ENCODE results near the gene NR0B2.

NR0B2 gene

DNA sequence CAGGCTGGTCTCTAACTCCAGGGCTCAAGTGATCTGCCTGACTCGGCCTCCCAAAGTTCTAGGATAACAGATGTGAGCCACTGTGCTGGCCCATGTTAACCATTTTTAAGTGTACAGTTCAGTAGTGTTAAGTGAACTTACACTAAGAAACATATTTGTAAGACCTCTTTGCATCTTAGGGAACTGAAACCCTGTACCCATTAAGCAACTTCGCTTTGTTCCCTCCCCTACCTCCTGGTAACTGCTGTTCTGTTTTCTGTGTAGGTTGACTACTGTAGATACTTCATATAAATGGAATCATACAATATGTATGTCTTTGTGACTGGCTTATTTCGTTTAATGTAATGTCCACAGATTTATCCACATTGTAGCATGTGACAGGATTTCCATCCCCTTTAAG, 18.8 kb upstream of the NR0B2 start:
- DNase-seq, result no peak

DNA sequence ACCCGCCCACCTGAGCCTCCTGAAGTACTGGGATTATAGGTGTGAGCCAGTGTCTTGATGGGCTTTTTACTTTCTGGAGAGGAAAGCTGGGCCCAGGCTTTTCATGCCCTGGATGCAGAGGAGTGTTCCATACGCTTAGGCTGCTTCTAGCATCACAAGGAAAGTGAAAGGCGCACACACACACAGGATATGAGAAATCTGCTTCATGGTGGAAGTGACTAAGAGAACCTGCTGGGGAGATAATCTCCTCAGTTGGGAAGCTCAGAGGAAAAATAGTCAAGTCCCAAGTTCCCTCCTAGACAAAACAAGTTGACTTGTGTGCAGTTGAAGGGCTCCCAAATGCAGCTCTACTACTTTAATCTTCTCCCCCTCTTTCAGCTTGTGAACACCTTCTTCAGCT, 9.9 kb upstream of the NR0B2 start:
- DNase-seq, result no peak

DNA sequence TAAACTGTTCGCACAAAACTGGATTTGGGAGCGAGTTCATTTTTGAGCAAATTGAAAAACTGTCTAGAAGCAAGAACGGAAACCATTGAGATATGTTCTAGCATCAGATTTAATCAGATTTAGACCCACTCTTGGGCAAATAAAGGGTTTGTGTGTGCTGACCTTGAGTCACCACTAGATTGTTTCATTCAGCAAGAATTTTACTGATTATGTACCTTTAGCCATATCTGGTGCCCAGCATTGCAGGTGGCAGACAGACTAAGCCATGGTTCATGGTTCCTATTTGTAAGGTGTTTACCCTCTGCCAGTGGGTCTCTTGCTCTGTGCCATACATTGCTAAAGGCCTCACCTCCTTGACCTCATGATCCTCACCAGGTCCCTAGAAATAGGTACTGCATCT, 9.1 kb upstream of the NR0B2 start:
- no peak for DNase-seq

DNA sequence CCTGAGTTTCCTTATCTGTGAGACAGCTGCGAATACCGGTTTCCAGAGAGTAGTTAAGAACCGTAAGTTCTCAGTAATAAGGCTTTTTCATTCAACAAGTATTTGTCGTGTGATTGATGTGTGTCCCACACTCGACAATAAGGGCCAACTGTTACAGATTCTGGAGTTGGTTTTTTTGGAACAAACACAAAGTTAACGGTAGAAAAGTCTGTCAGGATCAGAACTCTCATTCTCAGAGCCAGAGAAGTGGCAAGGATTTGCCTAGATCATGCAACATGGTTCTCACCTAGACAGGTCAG, 8.6 kb upstream of the NR0B2 start:
- DNase-seq, result no peak

DNA sequence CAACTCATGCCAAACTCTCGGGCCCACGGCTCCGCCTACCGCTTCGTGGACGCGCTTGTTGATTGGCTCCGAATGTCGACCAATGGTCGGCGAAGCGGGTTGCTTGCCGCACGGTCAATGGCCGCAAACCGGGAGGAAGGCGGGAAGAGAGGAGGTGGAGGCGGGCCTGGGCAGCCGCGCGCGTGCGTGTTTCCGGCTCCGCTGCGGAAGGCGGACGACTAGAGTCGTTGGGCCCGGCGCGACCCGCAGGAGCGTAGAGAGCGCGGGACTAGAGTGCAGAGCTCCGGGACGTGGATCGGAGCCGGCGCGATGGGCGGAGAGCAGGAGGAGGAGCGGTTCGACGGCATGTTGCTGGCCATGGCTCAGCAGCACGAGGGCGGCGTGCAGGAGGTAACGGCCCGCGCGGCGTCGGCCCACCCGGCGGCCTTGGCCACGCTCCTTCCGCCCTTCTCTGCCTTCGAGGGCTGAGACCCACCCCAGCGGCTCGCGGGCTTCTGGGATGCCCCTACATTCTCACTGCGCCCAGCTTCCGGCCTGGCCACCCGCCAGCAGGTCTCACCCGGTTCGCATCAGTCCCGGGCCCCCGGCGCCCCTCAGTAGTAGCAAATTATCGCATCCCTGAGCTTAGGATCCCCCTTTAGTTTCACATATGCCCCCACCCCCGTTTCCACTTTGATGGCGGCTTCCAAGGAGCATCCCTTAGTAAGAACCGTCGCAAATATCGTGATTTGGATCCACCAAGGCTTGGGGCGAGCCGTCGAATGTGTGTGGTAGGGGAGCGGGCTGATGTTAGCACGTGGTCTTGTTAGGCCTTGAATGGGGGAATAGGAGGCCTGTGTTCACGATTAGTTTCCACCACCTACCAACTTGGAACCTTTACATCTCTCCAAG, 8.0 kb upstream of the NR0B2 start, which contains the start of gene NUDC:
TSS of gene NUDC (plus strand) at position 204 of the 891 bp plus-strand sequence. CDS start at position 310, 106 bp downstream.
- DNase-seq, result peak; percentile 93 to 98

DNA sequence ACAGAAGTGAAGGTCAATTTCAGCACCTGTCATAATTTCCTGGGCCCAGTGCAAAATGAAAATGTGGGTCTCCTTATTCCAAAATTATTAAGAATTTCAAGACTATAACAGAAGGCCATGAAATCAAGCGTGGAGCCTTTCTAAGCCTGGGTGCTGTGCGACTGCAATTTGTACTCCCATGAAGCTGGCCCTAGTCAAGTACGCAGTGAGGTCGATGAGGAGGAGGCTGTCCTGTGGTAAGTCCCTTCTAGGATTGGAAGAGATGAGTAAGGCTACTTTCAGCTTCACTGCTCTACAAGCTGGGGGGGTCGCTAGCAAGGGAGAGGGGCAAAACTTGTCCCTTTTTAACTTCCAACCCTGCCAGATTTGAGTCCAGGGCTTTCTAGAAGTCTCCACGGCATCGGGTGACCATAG, 7.4 kb upstream of the NR0B2 start:
- DNase-seq, result no peak

DNA sequence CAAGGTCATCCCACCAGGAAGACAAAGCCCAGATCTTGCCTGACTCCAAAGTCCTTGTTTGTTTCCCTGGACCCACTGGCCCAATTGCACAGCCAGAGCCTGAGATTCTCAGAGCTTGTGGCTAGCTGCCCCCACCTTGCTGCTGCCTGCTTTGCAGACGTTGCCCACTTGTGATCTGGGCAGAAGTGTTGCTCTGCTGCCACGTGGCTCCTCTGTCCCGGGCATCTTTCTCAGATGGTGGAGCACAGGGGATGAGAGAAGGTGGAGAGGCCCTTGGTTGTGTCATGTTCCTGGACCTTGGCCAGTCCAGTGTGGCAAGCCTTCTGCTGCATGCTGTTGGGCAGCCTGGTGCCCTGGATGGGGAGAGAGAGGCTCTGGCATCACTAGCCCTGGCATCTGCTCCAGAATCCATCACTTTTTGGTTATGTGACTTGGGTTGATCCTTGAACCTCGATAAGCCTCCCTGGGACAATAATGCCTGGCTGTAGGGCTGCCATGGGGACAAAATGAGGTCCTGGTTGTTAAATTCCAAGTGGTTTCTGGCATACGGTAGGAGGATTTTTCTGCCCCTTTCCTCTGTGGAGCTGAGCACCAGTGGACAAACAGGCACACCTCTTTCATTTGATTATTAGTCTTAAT, 1.5 kb upstream of the NR0B2 start:
- no peak for DNase-seq

DNA sequence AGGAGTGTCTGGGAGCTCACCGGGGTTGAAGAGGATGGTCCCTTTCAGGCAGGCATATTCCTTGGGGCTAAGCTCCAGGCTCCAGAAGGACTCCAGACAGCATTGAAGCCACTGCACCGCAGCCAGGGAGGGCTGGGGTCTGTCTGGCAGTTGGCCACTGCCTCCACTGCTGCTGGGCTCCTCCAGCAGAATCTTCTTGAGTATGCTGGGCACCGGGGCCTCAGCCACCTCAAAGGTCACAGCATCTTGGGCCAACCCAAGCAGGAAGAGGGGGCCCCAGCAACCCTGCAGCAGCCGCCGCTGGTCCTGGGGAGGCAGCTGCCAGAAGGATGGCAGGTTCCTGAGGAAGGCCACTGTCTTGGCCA, 404 bp downstream of the NR0B2 start:
- no peak for DNase-seq

DNA sequence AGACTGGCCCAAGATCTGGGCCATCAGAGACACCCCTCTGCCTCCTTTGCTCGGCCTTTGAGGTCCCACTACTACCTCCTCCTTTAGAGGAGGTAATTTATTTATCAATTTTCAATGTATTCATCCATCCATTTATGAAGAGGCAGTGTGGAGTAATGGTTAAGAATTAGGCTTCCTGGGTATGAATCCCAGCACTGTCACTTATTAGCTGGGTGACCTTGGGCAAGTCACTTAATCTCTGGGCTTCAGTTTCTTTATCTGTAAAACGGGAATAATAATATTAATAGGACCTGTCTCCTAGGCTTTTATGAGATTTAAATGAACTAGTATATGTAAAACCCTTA, 1.7 kb downstream of the NR0B2 start:
- no peak for DNase-seq

DNA sequence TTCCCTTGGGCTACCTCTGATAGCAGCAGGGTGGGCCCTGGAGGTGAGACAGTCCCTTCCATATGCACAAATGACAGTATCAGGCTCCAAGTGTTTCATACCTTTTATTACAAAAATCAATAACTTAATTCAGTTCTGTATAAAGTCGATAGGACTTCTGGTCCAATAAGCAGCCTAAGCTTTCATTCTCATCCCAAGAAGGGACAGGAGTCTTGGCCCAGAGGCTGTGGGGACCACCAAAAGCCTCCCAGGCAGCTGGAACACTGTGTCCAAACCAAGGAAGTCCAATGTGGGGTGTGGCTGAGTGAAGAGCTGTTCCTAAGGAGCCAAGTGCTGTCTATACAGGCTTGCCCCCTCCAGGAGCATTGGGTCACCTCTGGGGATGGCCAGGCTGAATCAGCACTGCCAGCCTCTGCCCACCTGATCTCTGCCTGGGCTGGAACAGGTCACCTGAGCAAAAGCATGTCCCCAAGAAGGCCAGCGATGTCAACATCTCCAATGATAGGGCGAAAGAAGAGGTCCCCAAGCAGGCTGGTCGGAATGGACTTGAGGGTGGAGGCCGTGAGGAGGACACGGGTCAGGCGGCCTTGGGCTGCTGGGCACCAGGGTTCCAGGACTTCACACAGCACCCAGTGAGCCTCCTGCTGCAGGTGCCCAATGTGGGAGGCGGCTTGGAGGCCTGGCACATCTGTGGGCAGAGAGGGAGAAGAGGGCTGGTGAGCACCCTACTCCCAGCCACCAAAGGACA, 2.2 kb downstream of the NR0B2 start:
- DNase-seq, result no peak

DNA sequence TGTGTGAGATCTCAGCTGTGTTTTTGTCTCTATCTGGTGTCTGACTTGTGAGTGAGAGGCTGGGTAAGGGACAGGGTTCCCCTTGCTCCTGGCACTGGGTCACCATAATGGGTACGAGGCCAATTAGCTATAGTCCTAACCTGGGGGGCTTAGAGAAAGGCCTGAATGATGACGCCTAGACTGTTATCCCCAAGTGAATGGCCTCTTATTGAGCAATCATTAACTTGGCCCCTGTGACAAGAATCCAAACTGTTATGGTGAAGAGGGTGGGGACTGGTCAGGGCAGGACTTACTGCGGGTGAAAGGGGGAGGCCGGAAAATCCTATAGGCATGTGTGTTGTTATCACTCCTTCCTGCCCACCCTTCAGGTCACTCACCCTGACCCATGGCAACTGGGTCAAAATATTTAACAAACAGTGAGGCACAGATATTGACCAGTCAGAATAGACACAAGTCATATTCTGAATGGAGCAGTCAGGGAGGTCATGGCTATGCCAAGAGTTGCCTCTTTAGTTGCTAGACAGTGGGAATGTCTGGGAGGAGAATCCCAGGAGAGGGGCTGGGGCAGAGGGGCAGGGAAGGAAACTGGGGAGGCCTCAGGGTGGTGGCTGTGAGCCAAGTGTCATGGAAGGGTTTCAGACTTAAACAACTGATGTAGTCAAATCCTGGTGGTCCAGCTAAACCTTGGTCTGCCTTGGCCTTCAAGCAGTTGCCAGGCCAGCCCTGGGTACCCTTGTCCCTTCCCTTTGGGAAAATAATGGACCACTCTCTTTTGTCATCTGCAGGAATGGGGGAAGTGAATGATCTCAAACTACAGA, 3.2 kb downstream of the NR0B2 start:
- DNase-seq, result no peak

DNA sequence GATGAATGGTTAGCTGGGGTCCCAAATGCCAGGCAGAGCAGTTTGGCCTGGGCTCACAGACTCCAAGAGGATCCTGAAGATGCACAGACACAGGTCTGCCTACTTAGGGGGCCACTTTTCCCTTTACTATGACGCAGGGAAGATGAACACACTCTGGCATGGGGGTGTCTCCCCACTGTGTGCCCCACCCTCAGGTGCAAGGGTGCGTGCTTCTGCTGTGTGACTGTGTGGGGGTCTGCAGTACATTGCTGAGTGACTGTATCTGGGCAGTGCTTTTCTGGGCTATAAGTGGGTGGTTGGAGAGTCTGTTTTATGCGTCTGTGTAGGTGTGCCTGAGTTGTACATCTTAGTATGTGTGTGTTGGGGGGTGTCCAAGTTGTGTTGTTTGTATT, 3.8 kb downstream of the NR0B2 start:
- no peak for DNase-seq

DNA sequence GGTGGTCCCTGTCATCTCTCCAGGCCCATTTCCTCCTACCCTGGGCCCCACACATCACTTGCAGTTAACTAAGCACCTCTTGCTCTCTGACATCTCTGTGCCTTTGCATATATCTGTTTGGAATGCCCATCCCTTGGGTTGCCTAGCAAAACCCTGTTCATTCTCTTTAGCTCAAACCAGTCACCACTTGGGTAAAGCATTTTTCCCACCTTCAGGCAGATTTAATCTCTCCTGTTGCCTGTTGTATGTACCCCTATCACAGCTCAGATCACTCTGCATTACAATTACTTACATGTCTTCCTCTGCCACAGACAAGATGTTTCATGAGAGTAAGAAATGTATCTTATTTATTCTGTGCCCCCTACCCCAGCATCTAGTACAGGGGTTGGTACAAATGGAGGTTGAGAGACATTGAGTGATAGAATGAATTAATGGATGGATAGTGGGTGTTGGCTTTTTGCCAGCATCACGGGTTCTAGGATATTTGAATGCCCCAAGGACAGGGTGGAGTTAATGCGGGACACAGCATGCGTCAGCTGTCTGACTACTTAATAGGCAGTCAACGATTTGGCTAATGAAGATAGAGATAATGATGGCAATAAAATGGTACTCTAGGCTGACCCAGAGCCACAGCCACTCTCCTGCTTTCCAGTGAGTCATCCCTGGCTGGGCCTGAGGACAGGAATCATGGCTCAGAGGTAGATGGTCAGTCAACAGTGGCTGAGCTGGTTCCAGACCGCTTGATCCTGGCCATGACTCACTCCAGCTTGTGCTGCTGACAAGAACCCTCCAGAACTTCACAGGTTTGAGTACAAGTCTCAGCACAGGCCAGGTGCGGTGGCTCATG, 6.5 kb downstream of the NR0B2 start:
- no peak for DNase-seq

DNA sequence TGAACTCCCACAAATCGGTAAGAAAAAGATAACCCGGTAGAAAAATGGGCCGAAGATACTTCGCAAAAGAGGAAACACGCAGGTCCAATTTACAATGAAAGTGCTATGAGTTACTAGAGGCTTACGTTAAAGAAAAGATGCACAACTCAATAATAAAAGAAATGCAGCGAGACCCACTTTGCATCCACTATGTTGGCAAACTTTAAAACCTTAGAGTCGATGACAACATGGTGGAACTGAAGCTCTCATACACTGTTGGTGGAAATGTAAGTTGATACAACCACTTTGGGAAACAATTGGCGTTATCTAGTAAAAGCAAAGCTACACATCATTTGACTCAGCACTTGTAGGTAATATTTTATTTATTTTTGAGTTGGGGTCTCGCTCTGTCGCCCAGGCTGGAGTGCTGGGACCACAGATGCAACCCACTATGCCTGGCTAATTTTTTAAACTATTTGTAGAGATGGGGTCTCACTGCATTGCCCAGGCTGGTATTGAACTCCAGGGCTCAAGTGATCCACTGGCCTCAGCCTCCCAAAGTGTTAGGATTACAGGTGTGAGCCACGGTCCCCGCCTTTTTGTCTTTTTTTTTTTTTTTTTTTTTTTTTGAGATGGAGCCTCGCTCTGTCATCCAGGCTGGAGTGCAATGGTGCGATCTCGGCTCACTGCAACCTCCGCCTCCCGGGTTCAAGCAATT, 12.8 kb downstream of the NR0B2 start:
- DNase-seq, result no peak

DNA sequence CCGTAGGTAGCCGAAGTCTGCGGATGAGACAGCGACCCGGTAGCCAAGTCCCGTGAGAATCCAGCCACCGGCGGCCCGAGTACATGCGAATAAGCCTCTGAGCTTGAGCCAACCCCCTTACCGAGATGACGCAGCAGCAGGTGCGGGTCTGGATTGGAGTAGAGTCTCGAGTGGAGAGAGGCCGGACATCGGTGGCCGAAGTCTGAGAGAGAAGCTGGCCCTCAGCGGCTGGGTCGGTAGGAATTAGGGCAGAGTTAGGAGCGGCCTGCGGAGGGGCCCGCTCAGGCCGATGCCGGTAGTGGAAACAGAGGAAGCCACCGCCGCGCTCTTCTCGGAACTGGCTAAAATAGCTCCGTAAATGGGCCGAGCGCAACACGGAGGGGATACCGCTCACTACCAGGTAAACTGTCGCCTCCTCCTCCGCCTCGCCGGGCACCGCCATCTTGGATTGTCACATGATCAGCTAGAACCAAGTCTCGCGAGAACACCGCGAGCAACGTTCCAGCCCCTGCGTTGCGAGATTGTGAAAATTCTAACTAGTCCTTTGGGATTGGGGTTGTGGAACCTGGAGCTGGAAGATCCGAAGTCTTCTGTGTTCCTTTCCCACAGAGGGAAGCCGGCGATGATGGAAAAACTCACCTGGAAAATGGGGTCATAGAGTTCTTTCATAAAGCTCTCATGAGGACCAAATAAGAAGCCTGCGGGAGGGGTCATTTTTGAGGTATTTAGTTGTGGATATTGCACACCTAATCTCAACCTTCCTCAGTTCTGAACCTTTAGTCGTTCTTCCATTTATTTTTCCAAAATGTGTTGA, 13.6 kb downstream of the NR0B2 start, which contains the start of gene GPATCH3:
TSS of gene GPATCH3 (minus strand) at position 467 of the 814 bp plus-strand sequence. CDS start at position 442, 25 bp downstream.
- peak; percentile 88 to 96 for DNase-seq

DNA sequence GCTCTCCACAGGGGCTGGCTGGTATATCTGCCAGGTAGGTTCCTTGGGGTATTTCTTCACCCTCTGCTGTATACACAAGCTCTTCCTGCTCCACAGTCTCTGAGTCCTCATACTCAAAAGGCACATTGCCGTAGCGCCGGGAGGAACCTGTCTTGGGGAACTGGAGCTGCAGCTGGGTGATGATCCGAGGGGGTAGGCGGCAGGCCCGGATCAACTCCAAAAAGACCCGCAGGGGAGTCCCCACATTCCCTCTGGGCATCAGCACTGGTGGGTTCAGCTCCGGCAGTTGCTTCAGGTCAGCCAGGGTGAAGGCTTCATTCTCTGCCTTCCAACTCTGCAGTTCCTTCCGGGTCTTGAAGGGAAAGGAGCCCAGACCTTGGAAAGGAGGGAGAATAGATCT, 16.4 kb downstream of the NR0B2 start:
- no peak for DNase-seq

DNA sequence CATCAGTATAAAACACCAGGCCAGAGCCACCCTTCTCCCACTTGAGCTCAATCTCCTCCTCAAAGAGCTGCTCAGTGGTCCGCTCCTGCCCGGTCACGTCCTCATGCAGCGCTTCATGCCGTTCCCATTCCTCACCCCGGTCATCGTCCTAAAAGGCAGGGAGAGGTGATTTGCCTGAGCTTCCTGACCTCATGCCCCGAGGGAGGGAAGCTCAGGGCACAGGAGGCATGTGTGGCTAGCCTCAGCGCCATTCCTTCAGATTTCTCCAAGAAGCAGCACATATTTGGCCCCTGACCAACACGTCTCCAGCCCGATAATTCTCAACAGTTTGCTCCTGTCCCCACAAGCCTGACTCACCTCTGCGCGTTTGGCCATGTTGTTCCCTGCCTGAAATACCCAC, 19.5 kb downstream of the NR0B2 start:
- no peak for DNase-seq

DNA sequence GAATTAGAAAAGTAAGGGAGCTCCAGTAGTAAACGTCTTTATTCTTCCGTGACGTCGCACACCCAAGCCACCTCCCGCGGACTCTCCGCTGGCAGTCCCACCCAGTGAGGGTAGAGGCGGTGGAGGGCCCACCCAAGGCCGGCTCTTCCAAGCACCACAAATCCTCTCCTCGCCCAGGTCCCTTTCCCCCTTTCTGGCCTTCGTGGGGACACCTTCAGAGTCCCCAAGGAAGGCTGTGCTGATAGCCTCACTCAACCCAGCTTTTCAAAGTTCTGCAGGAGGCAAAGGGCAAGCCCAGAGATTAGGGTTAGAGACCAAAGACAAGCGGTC, 23.3 kb downstream of the NR0B2 start:
- DNase-seq, result no peak

DNA sequence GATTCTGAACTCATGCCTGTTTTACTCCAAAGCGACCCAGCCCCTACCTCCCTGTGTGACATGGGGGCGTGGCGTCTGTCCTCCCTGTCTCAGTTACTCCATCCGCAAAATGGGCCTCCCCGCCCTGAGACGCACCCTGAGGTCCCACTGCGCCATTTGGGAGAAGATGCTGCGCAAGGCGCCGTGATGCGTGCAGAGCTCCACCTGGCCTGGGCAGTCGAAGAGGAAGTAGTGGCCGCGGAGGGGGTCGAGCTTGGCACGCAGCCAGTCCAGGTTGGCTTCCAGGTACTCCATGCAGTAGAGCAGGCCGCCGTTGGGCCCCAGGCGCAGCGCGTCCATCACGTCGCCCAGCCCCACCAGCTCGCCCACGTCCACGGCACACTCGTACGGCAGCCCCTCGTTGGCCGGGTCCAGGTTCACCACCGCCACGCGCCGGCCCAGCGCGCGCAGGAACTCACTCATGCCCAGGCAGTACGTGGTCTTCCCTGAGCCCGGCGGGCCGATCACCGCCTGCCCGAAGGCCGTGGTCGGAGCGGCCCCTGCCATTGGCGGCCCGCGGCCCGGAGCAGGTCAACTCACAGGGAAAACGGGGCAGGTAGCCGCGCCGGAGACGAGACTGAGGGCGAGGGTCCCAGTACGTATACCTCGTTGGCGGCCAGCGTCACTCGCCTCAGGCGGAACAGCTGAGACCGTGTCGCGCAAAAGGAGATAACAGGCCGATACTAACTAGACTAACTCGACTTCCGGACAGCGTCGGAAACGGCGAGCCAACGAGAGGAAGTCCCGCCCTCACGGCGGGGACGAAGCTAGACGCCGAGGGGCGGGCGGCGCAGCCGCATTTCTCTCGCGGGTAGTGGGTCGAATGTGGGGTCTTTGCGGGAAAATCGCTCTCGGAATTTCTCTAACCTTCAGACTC, 24.0 kb downstream of the NR0B2 start, which contains the start of gene GPN2:
TSS of gene GPN2 (minus strand) at position 733 of the 916 bp plus-strand sequence. CDS start at position 546, 187 bp downstream.
- DNase-seq, result peak; percentile 50 to 83
